ENCODE data around the gene SPTBN1.
"Not testable (repeated sequence)": the region's sequence is repeated elsewhere in the genome, so short reads cannot be mapped to it uniquely, and the experiment has no call there.

GRCh38 chr2:54529518-54529917 is 73.4 kb downstream of the SPTBN1 start:
- not testable (repeated sequence) for TF ChIP-seq POLR2A, CTCF (IDR thresholded peaks at IDR 0.05)

Measured in gastroesophageal sphincter (tissue), 3 donors.